Body of pancreas (tissue), 4 donors: Measurements from ENCODE around the gene CEP83. TPM values are rescaled to one million over a fixed set of nuclear protein-coding genes. Genes with fewer than 3 reads are reported as not detected.

Source experiments
- ATAC-seq: fragments of 150-250 bp; one replicate; pipeline ENCODE4 v1.9.1; 2016
- DNase-seq, 4 donors: peaks; one replicate each; pipeline ENCODE4 v3.0.0-alpha.2; 2019
- H3K27ac ChIP-seq, 4 donors: fragments of 200-600 bp; sonication (generic); 1 replicate in 3 of 4; 2 replicates in 1 of 4; pipeline versions ENCODE4 v1.5.1 to v1.6.1; 2016 to 2019; ENCODE audit warnings: mild to moderate bottlenecking in 1 of 4, mixed read lengths in 1 of 4, moderate library complexity in 1 of 4
- H3K27me3 ChIP-seq, 2 donors: fragments of 200-600 bp; sonication (generic); one replicate each; pipeline ENCODE4 v1.6.0; 2016; ENCODE audit warnings: mild to moderate bottlenecking in 1 of 2
- H3K36me3 ChIP-seq, 2 donors: fragments of 200-600 bp; sonication (generic); replicated peaks in 1 of 2; 2 replicates each; pipeline ENCODE4 v1.5.1; 2016; ENCODE audit warnings: low read depth in 2 of 2; ENCODE audit not compliant: insufficient read depth in 1 of 2
- H3K4me1 ChIP-seq: fragments of 200-600 bp; sonication (generic); one replicate; pipeline ENCODE4 v1.6.0; 2016
- H3K4me3 ChIP-seq, 2 donors: fragments of 200-600 bp; sonication (generic); 1 replicate in 1 of 2; 2 replicates in 1 of 2; pipeline ENCODE4 v1.5.1; 2016 to 2019
- H3K9me3 ChIP-seq, 3 donors: fragments of 200-600 bp; sonication (generic); 1 replicate in 2 of 3; 2 replicates in 1 of 3; pipeline ENCODE4 v1.5.1; 2016
- POLR2A ChIP-seq, 3 donors: fragments of 450-650 bp; IDR thresholded peaks; one replicate each; pipeline ENCODE4 v1.6.1; 2016; ENCODE audit warnings: antibody characterized with exemption in 3 of 3, mild to moderate bottlenecking in 2 of 3
- WGBS, 2 donors: methylation state at CpG; one replicate each; pipeline ENCODE4 v1.1.5; 2017; 5-methylcytosine and 5-hydroxymethylcytosine counted together
- intact Hi-C: fragments of 100-400 bp; cut with DNase I; formaldehyde crosslinking; loops from one replicate; pipeline ENCODE4 v1.15.1; 2023
- total RNA-seq, 2 donors: library from RNA; depleted of rRNA; stranded (reverse); fragments of >200 nt; gene quantifications; one replicate each; pipeline ENCODE4 v1.1.0, GENCODE V29; 2016
- TF ChIP-seq, protein P1 (sequence below), 7 experiments: fragments of 450-650 bp in 4 of 7; fragments of 200-600 bp in 3 of 7; sonication (generic) in 3 of 7; IDR thresholded peaks; one replicate each; pipeline ENCODE4 v1.5.1; 2016 to 2019; ENCODE audit warnings: antibody characterized with exemption in 7 of 7

CEP83 gene
- total RNA-seq, 2 donors from 2014 or later, result 41.8 to 48.1 TPM

DNA sequence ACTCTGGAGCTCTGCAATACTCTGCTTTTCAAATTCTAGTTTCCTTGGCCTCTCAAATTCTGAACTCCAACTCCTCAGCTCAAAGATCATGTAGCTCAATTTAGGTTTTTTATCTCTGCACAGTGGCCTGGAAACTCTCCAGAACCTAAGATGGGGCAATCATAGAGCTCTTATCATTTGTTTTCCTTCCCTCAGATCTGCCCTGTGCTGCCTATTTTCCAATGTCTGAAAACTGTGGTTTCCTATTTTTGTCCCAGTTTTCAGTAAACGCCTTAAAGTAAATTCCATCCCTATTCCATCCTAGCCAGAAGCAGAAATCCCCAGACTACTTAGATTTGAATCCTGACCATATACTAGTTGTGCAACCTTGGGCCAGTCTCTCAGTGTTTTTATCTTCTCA, 73.2 kb downstream of the CEP83 start:
- H3K4me1 ChIP-seq, result no peaks in the 10 kb centered on the region
- intact Hi-C loops, result no loop called here
- TF ChIP-seq, protein P1, sequence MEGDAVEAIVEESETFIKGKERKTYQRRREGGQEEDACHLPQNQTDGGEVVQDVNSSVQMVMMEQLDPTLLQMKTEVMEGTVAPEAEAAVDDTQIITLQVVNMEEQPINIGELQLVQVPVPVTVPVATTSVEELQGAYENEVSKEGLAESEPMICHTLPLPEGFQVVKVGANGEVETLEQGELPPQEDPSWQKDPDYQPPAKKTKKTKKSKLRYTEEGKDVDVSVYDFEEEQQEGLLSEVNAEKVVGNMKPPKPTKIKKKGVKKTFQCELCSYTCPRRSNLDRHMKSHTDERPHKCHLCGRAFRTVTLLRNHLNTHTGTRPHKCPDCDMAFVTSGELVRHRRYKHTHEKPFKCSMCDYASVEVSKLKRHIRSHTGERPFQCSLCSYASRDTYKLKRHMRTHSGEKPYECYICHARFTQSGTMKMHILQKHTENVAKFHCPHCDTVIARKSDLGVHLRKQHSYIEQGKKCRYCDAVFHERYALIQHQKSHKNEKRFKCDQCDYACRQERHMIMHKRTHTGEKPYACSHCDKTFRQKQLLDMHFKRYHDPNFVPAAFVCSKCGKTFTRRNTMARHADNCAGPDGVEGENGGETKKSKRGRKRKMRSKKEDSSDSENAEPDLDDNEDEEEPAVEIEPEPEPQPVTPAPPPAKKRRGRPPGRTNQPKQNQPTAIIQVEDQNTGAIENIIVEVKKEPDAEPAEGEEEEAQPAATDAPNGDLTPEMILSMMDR (IDR thresholded peaks at IDR 0.05), result no peak
- TF ChIP-seq POLR2A (IDR thresholded peaks at IDR 0.05), result no peak
- DNase-seq, result peak in 1 of 4 donors; percentile 8
- H3K36me3 ChIP-seq, result no peaks in the 10 kb centered on the region
- H3K27ac ChIP-seq, result no peak overlapping the region
- no peaks in the 10 kb centered on the region for H3K27me3 ChIP-seq
- no peaks in the 10 kb centered on the region for H3K9me3 ChIP-seq
- 48 to 78% methylated on average over 1 of the region's 1 CpG for whole genome bisulfite sequencing, 2 donors
- no peak overlapping the region for H3K4me3 ChIP-seq
- peak; percentile 27 for ATAC-seq

DNA sequence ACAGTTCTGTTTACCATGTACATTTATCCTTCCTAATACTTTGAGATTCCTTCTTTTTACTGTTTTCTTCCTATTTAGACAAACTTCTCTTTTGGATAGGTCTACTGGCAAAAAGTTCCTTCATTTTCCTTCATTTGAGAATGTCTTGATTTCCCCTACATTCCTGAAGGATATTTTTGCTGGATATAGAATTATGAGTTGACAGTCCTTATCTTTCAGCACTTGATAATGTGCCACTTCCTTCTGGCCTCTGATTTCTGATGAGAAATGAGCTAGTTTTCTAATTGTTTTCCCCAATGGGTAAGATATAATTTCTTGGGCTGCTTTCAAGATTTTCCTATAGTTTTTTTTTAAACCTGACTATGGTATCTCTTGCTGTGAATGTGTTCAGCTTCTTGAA, 75.6 kb downstream of the CEP83 start:
- H3K36me3 ChIP-seq, result no peaks in the 10 kb centered on the region
- no peaks in the 10 kb centered on the region for H3K27me3 ChIP-seq
- no peak overlapping the region for H3K27ac ChIP-seq
- no peak overlapping the region for H3K4me3 ChIP-seq
- no peaks in the 10 kb centered on the region for H3K9me3 ChIP-seq
- TF ChIP-seq POLR2A (IDR thresholded peaks at IDR 0.05), result no peak
- TF ChIP-seq, protein P1 (IDR thresholded peaks at IDR 0.05), result no peak
- H3K4me1 ChIP-seq, result no peaks in the 10 kb centered on the region
- ATAC-seq (no peak), DNase-seq (no peak)
- intact Hi-C loops, result no loop called here

DNA sequence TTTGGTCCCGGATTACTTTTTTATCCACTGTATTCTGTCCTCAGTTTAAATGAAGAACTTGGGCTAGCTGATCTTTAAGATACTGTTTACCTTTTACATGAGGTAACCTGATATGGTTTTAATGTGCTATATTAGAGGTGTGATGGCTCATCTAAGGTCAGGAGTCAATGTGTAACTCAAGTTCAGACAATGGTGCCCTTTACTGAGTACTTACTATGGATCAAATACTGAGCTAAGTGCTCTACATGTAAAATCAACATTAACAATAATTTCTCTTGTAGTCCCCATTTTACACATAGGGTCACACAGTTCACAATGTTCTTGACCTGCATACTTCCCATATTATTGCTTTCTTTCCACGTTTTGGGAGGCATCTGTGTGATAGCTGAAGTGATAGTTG, 79.2 kb downstream of the CEP83 start:
- Histone ChIP-seq H3K27ac (no peak overlapping the region), H3K9me3 (no peaks in the 10 kb centered on the region), H3K27me3 (no peaks in the 10 kb centered on the region), H3K4me3 (no peak overlapping the region), H3K4me1 (no peaks in the 10 kb centered on the region), H3K36me3 (no peaks in the 10 kb centered on the region)
- 66 to 69% methylated on average over 2 of the region's 2 CpGs for WGBS, 2 donors
- intact Hi-C loops, result no loop called here
- no peak for ATAC-seq
- no peak for DNase-seq
- TF ChIP-seq POLR2A (IDR thresholded peaks at IDR 0.05), result no peak
- TF ChIP-seq, protein P1 (IDR thresholded peaks at IDR 0.05), result no peak

DNA sequence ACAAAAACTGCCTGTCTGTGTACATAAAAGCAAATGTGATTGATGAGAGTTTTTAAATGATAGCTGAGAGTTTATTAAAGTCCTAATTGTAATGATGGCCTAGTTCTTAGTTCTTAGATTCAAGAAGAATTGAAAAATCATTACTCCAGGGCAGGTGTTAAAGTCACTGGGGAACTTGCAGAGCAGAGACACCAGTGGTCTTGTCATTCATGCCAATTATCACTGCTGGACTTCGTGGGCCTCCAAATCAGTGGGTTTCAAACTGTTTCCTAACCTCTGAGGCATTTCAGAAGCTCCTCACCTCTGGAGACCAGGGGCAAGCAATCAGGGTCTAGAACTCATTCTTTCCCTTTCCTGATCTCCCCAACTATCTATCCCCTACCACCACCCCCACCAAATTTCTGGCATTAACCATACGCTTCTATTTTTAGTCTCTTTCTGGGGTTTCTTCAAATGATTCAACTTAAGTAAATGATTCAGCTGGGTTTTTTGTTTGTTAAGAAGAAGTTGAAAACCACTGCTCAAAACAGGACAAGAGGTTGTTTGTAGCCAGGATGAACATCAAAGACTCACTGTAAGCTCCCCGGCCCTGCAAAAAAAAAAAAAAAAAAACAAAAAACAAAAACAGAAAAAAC, 80.1 kb downstream of the CEP83 start:
- 79 to 96% methylated on average over 3 of the region's 3 CpGs for WGBS, 2 donors
- ATAC-seq (no peak), DNase-seq (no peak)
- no peaks in the 10 kb centered on the region for H3K9me3 ChIP-seq
- no peak for TF ChIP-seq POLR2A (IDR thresholded peaks at IDR 0.05)
- TF ChIP-seq, protein P1 (IDR thresholded peaks at IDR 0.05), result no peak
- H3K4me1 ChIP-seq, result no peaks in the 10 kb centered on the region
- no peaks in the 10 kb centered on the region for H3K27me3 ChIP-seq
- intact Hi-C loops, result no loop called here
- no peaks in the 10 kb centered on the region for H3K36me3 ChIP-seq
- H3K27ac ChIP-seq, result no peak overlapping the region
- H3K4me3 ChIP-seq, result no peak overlapping the region

DNA sequence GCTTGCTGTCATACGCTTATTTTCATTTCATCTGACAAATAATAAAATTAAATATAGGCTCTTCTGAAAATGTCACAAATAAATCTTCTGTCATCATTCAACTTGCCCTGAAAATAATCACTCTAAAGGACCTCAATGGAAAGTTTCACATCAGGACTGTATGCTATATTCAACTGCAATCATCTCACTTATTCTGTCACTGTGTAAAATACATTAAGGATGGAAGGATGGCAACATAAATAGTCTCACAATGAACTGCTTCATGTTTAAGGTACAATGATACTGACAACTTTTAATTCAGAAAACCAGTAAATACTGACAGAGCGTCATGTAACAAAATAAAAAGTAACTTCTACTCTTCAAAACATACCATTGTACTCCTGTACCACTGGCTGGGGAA, 82.1 kb downstream of the CEP83 start:
- Histone ChIP-seq H3K36me3 (no peaks in the 10 kb centered on the region), H3K27ac (no peak overlapping the region), H3K4me3 (no peak overlapping the region), H3K4me1 (no peaks in the 10 kb centered on the region), H3K9me3 (no peaks in the 10 kb centered on the region), H3K27me3 (no peaks in the 10 kb centered on the region)
- 97 to 99% methylated on average over 2 of the region's 2 CpGs for WGBS, 2 donors
- no peak for DNase-seq
- intact Hi-C loops, result no loop called here
- TF ChIP-seq POLR2A (IDR thresholded peaks at IDR 0.05), result no peak
- TF ChIP-seq, protein P1 (IDR thresholded peaks at IDR 0.05), result no peak
- ATAC-seq, result no peak
